Hepatocyte (in vitro differentiated cells): ENCODE measurements around the gene MARK2. TPM values are rescaled to one million over a fixed set of nuclear protein-coding genes. Genes with fewer than 3 reads are reported as not detected.

ENCODE experiments used
- DNase-seq: peaks from one replicate; pipeline ENCODE4 v3.0.0-alpha.2; 2016; ENCODE audit warnings: low spot score
- H2AFZ ChIP-seq: fragments of 200-600 bp; sonication (generic); 2 replicates; pipeline ENCODE4 v1.6.0; 2016; ENCODE audit warnings: antibody characterized with exemption, mild to moderate bottlenecking
- H3K27ac ChIP-seq: fragments of 200-600 bp; sonication (generic); 2 replicates; pipeline ENCODE4 v1.5.1; 2016; ENCODE audit warnings: mild to moderate bottlenecking
- H3K27me3 ChIP-seq: fragments of 200-600 bp; sonication (generic); 2 replicates; pipeline ENCODE4 v1.6.1; 2016
- H3K36me3 ChIP-seq: fragments of 200-600 bp; sonication (generic); replicated peaks from 2 replicates; pipeline ENCODE4 v1.5.1; 2016; ENCODE audit warnings: low read depth; ENCODE audit not compliant: insufficient read depth
- H3K4me1 ChIP-seq: fragments of 200-600 bp; sonication (generic); 2 replicates; pipeline ENCODE4 v1.5.1; 2016; ENCODE audit warnings: mild to moderate bottlenecking, moderate library complexity; ENCODE audit not compliant: insufficient read depth
- H3K4me2 ChIP-seq: fragments of 200-600 bp; sonication (generic); 2 replicates; pipeline ENCODE4 v1.6.0; 2016
- H3K4me3 ChIP-seq: fragments of 200-600 bp; sonication (generic); 2 replicates; pipeline ENCODE4 v1.5.1; 2016; ENCODE audit warnings: mild to moderate bottlenecking
- H3K79me2 ChIP-seq: fragments of 200-600 bp; sonication (generic); 2 replicates; pipeline ENCODE4 v1.6.0; 2017; ENCODE audit warnings: mild to moderate bottlenecking
- H3K9me2 ChIP-seq: fragments of 200-600 bp; sonication (generic); replicated peaks from 2 replicates; pipeline ENCODE4 v1.6.0; 2017; ENCODE audit warnings: mild to moderate bottlenecking; ENCODE audit not compliant: insufficient read depth
- H3K9me3 ChIP-seq: fragments of 200-600 bp; sonication (generic); 2 replicates; pipeline ENCODE4 v1.5.1; 2016; ENCODE audit warnings: low read depth, mild to moderate bottlenecking
- H4K20me1 ChIP-seq: fragments of 200-600 bp; sonication (generic); 2 replicates; pipeline ENCODE4 v1.6.0; 2016; ENCODE audit warnings: mild to moderate bottlenecking; ENCODE audit not compliant: insufficient read depth, poor library complexity, severe bottlenecking
- CTCF ChIP-seq: fragments of 200-600 bp; sonication (generic); IDR thresholded peaks from 2 replicates; pipeline ENCODE4 v1.5.1; 2016; ENCODE audit warnings: antibody characterized with exemption, mild to moderate bottlenecking; ENCODE audit not compliant: poor library complexity
- EZH2 ChIP-seq: fragments of 200-600 bp; sonication (generic); IDR thresholded peaks from 2 replicates; pipeline ENCODE4 v1.6.1; 2016; ENCODE audit warnings: antibody characterized with exemption, mild to moderate bottlenecking, borderline replicate concordance
- EZH2phosphoT487 ChIP-seq: fragments of 200-600 bp; sonication (generic); IDR thresholded peaks from one replicate; pipeline ENCODE4 v1.6.1; 2018; ENCODE audit warnings: antibody characterized with exemption, mild to moderate bottlenecking, low read depth, moderate library complexity; ENCODE audit not compliant: unreplicated experiment, severe bottlenecking
- WGBS: methylation state at CpG from one replicate; pipeline ENCODE4 v1.1.6; 2016; ENCODE audit warnings: low lambda C conversion rate; ENCODE audit errors: missing lambda C conversion rate; 5-methylcytosine and 5-hydroxymethylcytosine counted together
- polyA plus RNA-seq: library from polyadenylated mRNA; unstranded; fragments of >200 nt; fragmentation: Nextera tagmentation; extraction: Ambion mirVana; gene quantifications from 2 replicates; pipeline ENCODE4 v1.2.1, GENCODE V29; 2016
- total RNA-seq: library from RNA; depleted of rRNA; stranded (reverse); fragments of >200 nt; gene quantifications from 2 replicates; pipeline ENCODE4 v1.2.3, GENCODE V29; 2014

MARK2 gene
- total and polyA plus RNA-seq, 2 experiments from 2014 or later, result 22.4 to 48.2 TPM

GRCh38 chr11:63838150-63838677 is 696 bp upstream of the MARK2 start:
- peak overlapping the region; percentile 7 for H3K27ac ChIP-seq
- peak overlapping the region; percentile 28 for H2AFZ ChIP-seq
- no peaks in the 10 kb centered on the region for H3K9me2 ChIP-seq
- peaks cover 38% of the 10 kb centered on the region for H4K20me1 ChIP-seq
- H3K9me3 ChIP-seq, result no peaks in the 10 kb centered on the region
- H3K79me2 ChIP-seq, result peaks cover 40% of the 10 kb centered on the region
- H3K36me3 ChIP-seq, result no peaks in the 10 kb centered on the region
- TF ChIP-seq CTCF, result no peak
- TF ChIP-seq EZH2phosphoT487, result no peak
- TF ChIP-seq EZH2, result no peak
- no peaks in the 10 kb centered on the region for H3K27me3 ChIP-seq
- H3K4me1 ChIP-seq, result peaks cover 29% of the 10 kb centered on the region
- 33% methylated on average over 18 of the region's 18 CpGs for WGBS
- peak overlapping the region; percentile 68 for H3K4me2 ChIP-seq
- no peak for DNase-seq
- no peak overlapping the region for H3K4me3 ChIP-seq

DNA sequence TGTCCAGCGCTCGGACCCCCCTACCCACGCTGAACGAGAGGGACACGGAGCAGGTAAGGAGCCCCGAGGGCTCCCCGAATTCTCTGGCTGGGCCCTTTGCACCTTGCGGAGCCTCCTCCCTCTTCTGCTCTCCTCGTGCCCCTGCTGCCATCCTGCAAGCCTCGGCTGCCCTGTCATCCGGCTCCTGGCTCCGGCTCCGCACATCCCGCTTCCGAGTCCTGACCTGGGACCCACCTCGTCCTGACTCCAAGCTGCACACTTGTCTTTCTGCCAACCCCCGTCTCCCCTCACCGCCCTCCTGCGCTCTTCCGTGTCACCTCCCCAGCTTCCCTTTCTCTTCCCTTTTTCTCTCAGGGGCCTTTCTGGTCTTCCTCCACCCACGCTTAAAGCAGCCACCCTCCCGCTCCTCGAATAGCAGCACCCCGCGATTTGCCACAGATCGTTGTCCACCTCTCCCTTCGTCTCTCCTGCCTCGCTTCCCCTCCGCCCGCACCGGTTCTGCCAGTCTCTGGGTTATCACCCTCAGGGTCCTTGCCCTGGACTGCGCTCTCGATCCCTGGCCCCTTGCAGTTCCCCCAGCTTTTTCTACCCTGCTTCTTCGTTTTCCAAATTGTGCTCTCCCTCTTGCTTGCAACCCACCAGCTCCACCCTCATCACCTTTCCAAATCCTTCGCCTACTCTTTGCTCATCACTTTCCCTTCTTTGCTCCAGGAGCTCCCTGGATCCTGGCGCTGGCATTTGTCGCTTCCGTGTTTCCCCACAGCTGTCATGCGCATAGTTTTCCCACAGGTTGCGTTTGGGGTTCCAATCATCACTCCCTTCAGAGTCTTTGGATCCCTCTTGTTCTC is 822 bp downstream of the MARK2 start:
- Histone ChIP-seq H3K4me1 (peaks cover 35% of the 10 kb centered on the region), H3K4me3 (peak overlapping the region; percentile 87)
- TF ChIP-seq EZH2phosphoT487, result no peak
- TF ChIP-seq EZH2, result no peak
- TF ChIP-seq CTCF, result no peak

GRCh38 chr11:63840356-63841060 is 1.6 kb downstream of the MARK2 start:
- H3K4me2 ChIP-seq, result peak overlapping the region; percentile 95
- peak overlapping the region; percentile 87 for H3K4me3 ChIP-seq
- no peaks in the 10 kb centered on the region for H3K9me2 ChIP-seq
- no peaks in the 10 kb centered on the region for H3K9me3 ChIP-seq
- 10% methylated on average over 13 of the region's 13 CpGs for WGBS
- H3K27me3 ChIP-seq, result no peaks in the 10 kb centered on the region
- peaks cover 62% of the 10 kb centered on the region for H3K79me2 ChIP-seq
- H3K27ac ChIP-seq, result peak overlapping the region; percentile 2
- TF ChIP-seq CTCF (no peak), EZH2phosphoT487 (no peak), EZH2 (no peak)
- H3K36me3 ChIP-seq, result no peaks in the 10 kb centered on the region
- no peak overlapping the region for H2AFZ ChIP-seq
- peaks cover 35% of the 10 kb centered on the region for H3K4me1 ChIP-seq
- no peak for DNase-seq
- peaks cover 54% of the 10 kb centered on the region for H4K20me1 ChIP-seq

More for the DNA sequence above, 822 bp downstream of the MARK2 start:
- H3K27me3 ChIP-seq, result no peaks in the 10 kb centered on the region
- no peaks in the 10 kb centered on the region for H3K36me3 ChIP-seq
- peaks cover 55% of the 10 kb centered on the region for H3K79me2 ChIP-seq
- WGBS, result 3% methylated on average over 37 of the region's 40 CpGs
- H3K27ac ChIP-seq, result peak overlapping the region; percentile 2
- no peak overlapping the region for H2AFZ ChIP-seq
- peaks cover 52% of the 10 kb centered on the region for H4K20me1 ChIP-seq
- no peak for DNase-seq
- H3K9me2 ChIP-seq, result no peaks in the 10 kb centered on the region
- no peaks in the 10 kb centered on the region for H3K9me3 ChIP-seq
- H3K4me2 ChIP-seq, result peak overlapping the region; percentile 95
